Heart left ventricle (tissue), 13 donors: ENCODE data around the gene LGALS9C.
"Not testable (repeated sequence)": the region's sequence is repeated elsewhere in the genome, so short reads cannot be mapped to it uniquely, and the experiment has no call there.

Experiments used
- POLR2A ChIP-seq, 2 donors: fragments of 450-650 bp; IDR thresholded peaks; one replicate each; pipeline ENCODE4 v1.6.1; 2017; ENCODE audit warnings: antibody characterized with exemption in 2 of 2, mild to moderate bottlenecking in 2 of 2, moderate library complexity in 2 of 2
- TF ChIP-seq, protein P1 (sequence below), 12 donors: fragments of 200-600 bp; sonication (generic) in 4 of 12; IDR thresholded peaks; one replicate each; pipeline versions ENCODE4 v1.5.0 to v1.8.0; 2018 to 2022; ENCODE audit warnings: antibody characterized with exemption in 12 of 12, mild to moderate bottlenecking in 5 of 12
- donor health status: ischemic (EF 13 %, LVEDD 7.1; RV severe dilation, severe dysfunction).
- donor health status: DM: no; HTN: yes; CAD: no.
- donor health status: DM: no; HTN: no; CAD: no.
- donor health status: ischemic (EF 25% LVEDD 6.9; RV normal size, moderate dysfunction).
- donor health status: ischemic (EF 25% LVEDD 5.7; RV mildly dilated, moderate dysfunction).
- donor health status: ischemic (EF 35%, LVEDD 5.7; RV mildly dilated, moderate dysfunction).
- donor health status: nonischemic (EF 11% LVEDD 7.7; RV severe dilation, severe dysfunction).
- donor health status: DM: yes; HTN: yes; CAD: no.
- donor health status: PGD.
- donor health status: ischemic (EF 29% LVEDD 5.4; RV normal size, mild dysfunction).
- donor health status: nonischemic (EF 23%, LVEDD 6.1; RV moderate dilation, normal function).

DNA sequence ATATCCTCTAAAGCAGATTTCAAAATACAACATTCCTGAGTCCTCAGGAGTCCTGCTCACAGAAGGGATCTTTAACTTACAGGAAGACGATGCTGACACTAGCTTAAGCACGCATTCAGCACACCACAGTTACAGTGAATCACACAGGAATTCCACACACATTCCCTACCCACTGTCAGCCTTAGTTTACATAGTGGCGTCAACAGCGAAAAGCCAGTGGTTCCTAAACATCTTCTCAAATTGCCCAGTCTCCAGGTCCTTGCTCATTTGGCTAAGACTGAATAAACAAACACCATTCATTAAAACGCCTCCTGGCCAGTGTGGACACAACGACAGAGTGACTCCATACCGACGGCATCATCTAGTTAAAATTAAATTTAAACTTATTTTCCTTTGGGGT lies 17.6 kb upstream of the LGALS9C start:
- TF ChIP-seq, protein P1, sequence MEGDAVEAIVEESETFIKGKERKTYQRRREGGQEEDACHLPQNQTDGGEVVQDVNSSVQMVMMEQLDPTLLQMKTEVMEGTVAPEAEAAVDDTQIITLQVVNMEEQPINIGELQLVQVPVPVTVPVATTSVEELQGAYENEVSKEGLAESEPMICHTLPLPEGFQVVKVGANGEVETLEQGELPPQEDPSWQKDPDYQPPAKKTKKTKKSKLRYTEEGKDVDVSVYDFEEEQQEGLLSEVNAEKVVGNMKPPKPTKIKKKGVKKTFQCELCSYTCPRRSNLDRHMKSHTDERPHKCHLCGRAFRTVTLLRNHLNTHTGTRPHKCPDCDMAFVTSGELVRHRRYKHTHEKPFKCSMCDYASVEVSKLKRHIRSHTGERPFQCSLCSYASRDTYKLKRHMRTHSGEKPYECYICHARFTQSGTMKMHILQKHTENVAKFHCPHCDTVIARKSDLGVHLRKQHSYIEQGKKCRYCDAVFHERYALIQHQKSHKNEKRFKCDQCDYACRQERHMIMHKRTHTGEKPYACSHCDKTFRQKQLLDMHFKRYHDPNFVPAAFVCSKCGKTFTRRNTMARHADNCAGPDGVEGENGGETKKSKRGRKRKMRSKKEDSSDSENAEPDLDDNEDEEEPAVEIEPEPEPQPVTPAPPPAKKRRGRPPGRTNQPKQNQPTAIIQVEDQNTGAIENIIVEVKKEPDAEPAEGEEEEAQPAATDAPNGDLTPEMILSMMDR (IDR thresholded peaks at IDR 0.05): not testable (repeated sequence)
- not testable (repeated sequence) for TF ChIP-seq POLR2A (IDR thresholded peaks at IDR 0.05)
